ENCODE measurements around the gene DIS3L2.
"Not testable (repeated sequence)": the region's sequence is repeated elsewhere in the genome, so short reads cannot be mapped to it uniquely, and the experiment has no call there.

The DIS3L2 gene

DNA sequence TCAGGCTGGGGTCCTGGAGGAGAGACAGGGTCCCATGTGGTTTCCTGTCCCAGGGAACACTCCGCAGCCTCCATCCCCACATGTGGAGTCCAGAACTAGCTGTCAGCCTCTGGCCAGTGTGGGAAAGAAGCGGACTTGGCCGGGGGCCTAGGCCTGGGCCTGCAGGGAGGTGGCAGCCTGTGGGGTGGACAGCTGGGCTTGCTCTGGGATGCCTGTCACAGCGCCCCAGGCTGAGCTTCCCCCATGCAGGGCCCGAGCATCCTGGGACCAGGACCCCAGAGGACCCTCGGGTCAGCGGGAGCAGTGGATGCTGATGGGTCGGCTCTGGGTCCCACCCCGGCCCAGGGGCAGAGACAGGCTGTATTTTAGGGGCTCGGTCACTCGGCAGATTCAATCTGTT is 369.5 kb downstream of the DIS3L2 start:
- not testable (repeated sequence) for DNase-seq

DNA sequence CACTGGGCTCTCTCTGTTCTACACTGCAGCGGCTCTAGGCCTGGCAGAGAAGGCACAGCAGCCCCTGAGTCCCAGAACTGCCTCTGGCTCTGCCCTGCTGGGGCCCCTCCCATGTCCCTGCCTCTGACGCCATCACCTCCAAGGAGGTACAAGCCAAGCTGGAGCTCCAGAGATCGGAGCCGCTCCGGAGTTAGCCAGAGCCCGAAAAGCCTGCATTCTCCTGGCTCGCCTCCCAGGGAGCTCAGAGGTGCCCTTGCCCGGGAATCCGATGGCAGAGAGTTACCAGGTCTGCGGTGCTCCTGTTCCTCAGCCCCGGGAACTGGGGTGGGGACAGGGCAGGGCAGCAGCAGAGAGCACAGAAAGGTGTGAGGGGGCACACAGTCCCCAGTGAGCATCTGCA is 370.1 kb downstream of the DIS3L2 start:
- DNase-seq: not testable (repeated sequence)

DNA sequence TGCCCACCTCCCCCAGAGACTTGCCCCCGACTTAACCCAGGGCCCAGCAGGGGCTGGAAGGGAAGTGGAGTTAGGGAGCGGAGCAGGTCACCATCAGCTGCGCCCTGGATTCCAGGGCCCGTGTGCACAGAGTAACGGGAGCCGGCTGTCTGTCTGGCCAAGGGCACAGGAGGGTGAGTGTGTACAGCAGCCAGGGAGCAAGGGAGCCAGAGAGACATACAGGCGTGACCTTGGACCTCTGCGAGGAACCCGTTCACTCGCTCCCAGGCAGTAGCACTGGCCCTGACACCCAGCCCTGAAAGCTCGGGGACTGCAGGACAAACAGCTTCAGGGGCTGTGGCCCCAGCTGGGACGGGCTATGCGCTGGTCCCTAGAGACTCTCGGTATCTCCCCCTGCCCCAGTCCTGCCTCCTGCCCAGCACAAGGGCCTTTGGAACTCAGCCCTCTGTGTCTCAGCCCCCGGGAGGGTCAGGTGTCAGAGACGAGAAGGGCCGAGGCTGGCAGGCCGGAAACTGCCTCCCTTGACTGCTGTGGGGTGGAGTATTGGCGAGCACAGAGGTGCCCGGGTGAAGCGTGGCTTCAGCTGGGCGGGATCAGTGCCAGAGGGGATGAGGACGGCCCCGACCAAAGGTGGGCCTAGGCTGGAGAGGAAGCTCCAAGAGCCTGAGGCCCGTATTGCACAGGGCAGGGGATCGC is 370.9 kb downstream of the DIS3L2 start:
- DNase-seq: not testable (repeated sequence)

DNA sequence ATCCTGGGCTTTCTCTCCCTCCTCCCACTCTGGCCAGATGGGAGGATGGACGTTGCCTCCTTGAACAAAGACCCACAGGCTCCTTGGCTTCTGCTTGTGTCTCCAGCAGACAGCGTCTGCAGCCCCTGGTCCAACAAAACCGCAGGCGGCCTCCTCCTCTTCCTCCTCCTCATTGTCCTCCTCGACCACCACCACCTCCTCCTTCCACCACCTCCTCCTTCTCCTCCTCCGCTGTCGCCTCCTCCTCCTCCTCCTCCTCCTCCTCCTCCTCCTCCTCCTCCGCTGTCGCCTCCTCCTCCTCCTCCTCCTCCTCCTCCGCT is 371.4 kb downstream of the DIS3L2 start:
- no peak for DNase-seq

DNA sequence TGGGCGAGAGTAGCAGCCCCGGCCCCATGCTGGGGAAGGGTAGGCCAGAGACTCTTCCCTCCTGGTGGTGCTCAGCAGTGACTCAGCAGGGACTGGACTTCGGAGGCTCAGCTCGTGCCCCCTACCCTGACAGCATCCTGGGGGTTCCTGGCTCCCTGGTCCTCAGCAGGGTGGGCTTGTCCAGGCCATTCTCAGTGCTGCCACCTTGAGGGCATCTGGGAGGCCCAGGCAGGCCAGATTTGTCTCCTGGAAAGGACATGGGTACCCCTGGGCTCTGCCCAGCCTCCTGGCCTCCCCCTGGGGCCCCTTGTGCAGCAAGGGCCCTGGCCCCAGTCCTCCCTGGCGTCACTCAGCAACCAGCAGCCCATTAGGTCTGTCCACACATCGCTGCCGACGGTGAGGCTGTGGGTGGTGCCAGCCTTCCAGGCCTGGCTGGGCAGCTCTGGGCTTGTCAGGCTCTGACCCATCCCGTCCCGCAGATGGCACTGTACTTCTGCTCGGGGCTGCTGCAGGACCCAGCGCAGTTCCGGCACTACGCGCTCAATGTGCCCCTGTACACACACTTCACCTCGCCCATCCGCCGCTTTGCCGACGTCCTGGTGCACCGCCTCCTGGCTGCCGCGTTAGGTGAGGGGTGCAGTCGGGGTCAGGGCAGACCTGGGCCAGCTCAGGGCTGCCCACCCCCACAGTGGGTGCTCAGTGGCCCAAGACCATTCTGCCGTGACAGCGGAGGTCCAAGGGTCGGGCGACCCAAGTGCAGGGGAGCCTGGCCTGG is 372.0 kb downstream of the DIS3L2 start:
- DNase-seq: no peak

DNA sequence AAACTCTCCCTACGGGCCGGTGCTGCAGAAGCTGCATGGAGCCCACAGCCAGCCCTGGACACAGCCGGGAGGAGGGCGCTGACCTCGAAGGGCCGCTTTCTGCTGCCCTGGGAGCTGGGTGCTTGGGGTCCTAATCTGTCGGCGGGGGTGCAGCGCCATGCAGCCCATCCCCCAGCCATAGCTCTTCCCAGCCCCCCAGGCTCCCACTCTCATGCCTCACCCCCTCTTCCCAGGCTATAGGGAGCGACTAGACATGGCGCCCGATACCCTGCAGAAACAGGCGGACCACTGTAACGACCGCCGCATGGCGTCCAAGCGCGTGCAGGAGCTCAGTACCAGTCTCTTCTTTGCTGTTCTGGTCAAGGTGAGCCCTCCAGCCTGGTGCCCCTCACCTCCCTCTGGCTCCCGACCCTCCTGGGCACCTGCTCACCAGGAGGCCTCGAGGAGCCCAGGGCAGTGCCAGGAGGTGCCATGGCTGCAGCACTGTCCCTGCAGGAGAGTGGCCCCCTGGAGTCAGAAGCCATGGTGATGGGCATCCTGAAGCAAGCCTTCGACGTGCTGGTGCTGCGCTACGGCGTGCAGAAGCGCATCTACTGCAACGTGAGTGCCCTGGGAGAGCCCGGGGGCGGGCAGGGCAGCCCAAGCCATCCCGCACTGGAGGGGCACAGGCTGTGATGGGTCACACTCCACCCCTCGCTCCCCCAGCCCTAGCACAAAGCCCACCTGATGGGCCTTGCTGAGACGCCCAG is 372.8 kb downstream of the DIS3L2 start:
- DNase-seq: not testable (repeated sequence)

DNA sequence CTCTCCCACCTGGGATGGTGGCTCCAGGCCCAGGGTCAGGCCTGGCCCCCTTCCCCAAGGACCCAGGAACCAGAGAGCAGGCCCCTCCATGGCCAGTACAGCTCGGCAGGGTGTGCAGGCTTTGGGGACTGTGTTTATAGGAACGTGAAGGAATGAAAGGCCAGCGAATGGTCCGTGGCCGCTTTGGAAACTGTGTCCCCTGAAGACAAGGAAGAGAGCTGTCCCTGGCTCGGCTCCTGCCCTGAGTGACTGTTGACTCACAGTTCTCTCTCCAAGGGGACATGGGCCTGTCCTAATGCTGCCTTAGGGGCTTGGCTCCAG is 373.3 kb downstream of the DIS3L2 start:
- not testable (repeated sequence) for DNase-seq

DNA sequence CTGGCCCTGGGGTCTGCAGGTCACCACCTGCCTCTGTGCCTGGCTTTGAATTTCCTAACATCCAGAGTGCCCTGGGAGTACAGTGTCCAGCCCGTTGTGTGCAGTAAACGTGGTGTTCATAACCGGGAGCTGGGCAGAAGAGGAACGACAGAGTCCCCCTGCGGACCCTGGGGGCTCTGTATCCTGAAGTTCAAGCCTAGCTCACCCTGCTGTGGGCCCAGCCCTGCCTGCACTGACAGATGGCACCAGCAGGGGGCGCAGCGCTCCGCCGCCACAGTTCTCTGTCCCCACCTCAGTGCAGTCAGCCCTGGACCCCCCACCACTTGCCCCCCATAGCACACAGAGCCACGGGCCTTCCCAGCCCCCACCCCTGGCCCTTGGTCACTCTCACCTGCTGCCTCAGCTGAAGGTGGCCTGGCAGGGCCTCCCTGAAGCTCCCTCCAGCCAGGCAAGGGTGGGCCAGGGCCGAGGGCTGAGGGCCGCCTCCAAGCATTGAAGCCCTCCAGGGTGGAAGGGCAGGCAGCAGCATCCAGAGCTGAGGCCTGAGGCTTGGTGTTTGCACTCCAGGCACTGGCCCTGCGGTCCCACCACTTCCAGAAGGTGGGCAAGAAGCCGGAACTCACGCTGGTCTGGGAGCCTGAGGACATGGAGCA is 373.8 kb downstream of the DIS3L2 start:
- DNase-seq: not testable (repeated sequence)

DNA sequence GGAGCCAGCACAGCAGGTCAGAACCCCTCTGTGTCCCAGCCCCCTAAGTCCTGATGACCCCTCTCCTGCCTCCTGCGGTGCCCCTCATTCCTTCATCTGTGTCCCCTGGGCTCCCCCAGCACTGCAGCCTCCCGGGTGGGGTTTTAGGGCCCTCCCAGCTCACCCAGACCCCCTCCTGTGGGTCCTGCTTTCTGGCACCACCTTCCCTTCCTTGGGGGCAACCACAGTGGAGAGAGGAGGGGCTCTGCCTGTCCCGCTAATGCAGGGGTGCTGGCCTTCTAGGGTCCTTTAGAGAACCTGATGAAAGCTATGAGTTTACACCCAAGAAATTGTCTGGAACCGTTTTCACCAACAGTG is 374.3 kb downstream of the DIS3L2 start:
- no peak for DNase-seq

DNA sequence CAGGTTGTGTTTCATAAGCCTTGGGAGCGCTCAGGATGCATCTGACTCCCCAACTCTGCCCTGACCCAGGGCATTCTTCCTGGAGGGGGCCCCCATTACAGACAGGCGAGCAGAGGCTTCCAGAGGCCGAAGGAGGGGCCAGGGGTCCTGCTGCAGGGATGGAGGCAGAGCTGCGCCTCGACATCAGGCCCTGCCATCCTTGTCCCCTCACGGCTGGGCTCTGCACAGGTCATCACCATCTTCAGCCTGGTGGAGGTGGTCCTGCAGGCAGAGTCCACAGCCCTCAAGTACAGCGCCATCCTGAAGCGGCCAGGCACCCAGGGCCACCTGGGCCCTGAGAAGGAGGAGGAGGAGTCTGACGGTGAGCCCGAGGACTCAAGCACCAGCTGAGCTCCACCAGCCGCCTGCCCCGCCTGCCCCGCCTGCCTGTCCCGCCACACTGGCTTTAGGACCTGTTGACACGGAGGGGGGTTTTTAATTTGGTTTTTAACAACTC is 374.8 kb downstream of the DIS3L2 start:
- DNase-seq: no peak

DNA sequence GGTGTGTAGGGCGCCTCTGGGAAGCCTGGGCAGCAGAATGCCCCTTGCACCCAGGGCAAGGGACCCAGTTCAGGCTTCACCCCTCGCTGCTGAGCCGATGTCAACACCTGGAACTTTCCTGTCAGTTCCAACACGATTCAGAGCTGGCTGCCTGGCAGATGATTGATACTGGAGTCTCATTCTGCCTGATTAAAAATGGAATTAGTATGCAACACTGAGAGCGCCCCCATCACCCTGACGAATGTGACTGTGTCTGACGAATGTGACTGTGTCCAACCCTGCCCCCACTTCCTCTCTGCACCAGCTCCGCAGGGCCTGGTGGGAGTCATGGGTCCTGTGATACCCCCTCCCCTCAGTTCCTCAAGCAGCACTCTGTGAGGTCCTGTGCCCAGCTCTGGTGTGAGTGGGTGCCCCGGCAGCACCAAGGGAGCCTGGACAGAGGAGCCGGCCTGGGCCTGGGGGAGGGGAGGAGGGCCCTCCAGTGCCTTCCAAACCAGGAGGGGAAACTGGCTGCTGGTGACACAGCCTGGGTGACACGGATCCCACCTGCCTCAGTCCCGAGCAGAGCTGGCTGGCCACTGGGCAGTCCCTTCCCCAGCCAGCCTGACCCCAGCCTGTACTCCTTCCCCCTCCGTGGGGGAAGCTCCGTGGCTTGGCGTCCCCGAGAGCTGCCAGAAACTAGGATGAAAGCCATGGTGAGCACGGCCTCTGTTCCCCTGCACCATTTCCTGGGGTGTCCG is 375.6 kb downstream of the DIS3L2 start:
- DNase-seq: no peak

DNA sequence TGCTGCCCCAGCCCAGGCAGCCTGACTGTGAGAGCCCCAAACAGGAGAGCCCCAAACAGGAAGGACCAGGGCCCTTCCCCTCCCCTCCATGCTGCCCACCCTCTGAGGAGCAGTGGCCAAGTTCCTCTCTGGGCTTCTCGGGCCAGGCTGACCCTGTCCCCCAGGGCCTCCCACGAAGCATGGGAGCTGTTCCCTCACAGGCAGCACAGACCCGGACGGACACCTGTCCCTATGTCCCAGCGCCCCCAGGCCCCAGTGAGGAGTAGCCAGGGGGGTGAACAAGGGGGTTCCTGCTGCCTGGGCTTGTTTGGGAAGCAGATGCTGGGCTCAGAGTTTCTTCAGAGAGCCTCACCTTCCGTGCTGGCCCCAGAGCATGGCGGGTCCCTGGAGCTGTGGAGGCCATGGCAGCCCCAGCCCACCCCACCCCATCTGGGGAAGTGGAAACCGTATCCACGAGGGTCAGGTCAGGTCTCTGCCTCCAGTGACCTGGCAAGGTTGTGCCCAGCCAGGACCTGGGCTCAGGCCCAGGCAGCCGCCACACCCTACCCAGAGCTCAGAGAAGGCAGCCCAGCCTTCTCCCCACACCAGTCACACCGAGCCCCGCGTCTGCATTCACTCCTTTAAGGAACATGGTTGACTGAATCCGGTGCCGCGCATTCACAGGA is 376.7 kb downstream of the DIS3L2 start:
- not testable (repeated sequence) for DNase-seq

DNA sequence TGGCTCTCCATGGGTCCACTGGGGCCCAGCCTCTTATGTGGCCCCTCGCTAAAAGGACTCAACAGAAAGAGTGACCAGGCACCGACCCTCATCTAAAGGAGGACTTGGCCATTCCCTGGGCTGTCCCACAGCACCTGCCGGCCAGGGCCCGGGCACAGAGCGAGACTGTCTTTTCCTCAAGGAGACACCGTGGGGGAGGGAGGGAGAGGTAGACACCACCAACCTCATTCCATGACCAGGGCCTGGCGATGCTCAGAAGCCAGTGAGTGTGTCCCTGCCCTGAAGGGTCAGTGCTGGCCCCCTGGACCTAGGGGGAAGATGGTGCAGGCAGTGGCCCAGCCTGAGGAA is 377.2 kb downstream of the DIS3L2 start:
- DNase-seq: no peak

DNA sequence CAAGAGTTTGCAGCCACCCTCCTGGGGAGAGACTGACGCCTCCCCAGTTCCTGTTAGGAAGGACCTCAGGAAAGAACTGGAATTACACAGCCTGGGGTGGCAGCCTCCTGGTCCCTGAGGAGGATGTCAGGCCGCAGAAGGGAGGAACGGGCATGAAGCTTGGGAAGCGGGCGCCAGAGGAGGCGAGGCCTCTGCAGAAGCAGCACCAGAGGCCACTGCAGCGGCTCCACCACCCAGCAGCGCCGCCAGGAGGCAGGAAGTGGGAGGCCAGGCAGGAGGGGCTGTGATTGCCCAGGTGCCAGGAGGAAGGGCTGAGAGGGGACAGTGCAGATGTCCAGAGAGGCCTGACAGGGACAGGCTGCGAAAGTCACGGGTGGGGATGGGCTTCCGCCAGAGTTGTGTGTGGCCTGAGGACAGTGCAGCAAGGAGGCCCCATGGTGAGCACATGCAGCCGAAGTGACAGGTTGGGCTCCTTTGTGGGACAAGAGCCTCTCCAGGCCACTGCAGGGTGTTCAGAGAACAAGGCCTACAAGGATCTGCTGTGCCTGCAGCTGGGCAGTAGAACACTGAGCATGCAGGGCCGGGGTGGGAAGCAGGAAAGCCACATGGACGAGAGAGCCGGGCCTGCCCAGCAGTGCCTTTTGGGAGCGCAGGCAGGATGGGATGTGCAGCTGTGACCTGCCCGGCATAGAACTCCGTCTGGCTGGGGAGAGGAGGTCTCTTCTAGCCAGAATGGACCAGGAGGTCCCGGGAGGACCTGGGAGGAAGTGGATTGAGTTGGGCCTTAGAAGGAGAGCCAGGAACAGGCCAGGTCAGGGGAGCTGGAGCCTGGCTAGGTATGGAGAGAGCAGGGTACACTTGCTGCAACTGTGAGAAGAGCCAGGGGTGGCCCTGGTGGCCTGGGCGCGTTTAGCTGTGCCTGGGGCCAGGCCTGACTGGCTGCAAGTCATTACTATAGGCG is 377.9 kb downstream of the DIS3L2 start:
- DNase-seq: no peak

DNA sequence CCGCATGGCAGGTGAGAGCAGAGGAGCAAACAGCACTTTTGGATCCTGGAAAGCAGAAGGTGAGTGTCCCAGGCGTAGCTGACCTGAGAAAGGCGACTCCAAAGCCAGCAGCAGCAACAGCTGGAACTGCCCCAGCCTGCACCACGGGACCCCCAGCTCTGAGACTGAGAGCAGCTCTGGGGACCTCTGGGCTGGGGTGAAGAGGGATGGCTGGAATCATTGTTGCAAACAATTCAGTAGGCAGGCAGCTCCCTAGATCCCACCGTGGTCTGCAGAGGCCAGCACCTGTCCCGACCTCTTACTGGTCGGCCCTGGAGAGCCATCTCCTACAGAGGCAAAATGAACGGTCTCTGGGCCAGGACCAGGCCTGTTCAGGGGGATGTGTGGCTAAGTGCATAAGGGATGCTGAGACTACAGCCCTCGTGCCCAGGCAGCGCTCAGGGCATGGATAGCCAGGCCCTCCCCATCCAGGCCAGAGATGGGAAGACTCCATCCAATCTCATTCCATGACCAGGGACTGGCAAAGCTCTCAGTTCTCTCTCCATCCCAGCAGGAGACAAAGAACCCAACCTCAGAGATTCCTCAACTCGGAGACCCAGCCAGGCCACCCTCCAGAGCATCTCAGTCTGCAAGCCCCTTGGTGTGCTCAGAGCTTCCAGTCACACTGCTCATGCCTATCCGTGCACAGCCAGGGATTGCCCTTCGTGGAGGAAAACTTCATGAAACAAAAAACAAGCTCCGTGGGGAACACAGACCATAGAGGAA is 378.8 kb downstream of the DIS3L2 start:
- no peak for DNase-seq

DNA sequence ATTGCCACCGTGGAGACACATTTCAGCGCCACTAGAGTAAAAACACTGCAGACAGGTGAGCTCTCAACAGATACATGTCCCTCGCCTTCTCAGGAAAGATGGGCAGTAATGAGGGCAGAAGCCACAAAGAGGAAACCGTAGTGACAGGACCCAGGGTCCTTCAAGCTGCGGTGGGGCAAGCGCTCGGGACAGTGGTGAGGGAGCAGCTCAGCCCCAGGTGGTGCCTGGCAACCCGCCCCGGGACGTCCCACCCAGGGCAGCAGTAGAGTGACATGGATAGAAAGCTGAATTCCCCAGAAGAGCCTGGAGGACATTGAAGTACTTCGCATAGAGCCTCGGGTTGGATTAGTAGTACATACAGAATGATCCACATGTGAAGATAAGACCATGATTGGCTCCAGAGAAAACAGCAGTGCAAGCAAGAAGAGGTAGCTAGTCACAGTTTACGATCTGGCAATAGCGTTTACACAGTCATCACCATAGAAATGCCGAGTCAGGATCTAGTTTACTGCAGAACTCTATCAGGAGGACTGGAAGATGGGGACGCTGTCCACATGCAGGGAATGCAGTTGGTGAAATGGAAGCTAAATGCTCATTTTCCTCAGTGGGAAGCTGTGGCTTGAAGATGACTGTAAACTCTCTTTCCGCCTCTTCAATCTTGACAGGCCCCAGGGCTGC is 379.7 kb downstream of the DIS3L2 start:
- no peak for DNase-seq

DNA sequence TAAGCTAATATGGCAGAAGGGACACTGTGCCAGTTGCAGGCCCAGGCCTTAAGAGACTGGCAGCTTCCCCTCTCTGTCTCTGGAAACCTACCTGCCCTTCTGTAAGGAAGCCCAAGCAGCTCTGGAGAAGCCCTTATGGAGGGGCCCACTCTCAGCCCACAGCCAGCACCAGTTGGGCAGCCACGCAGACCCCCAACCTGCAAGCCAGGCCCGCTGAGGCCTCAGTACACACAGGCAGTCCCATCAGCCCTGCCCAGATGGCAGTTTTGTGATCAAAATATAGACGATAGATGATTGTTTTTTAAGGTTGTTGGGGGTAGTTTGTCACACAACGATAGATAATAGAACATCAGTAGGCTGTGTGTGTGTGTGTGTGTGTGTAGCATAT is 380.2 kb downstream of the DIS3L2 start:
- DNase-seq: no peak

Data from hypothalamus (tissue), 51 donors.